ENCODE measurements around the gene MAP3K1. TPM values are rescaled to one million over a fixed set of nuclear protein-coding genes. Genes with fewer than 3 reads are reported as not detected.
"Not testable (repeated sequence)": the region's sequence is repeated elsewhere in the genome, so short reads cannot be mapped to it uniquely, and the experiment has no call there.

Gene MAP3K1
- total RNA-seq, 4 donors from 2014 or later = 4.2 to 6.8 (median 5.4) TPM

DNA sequence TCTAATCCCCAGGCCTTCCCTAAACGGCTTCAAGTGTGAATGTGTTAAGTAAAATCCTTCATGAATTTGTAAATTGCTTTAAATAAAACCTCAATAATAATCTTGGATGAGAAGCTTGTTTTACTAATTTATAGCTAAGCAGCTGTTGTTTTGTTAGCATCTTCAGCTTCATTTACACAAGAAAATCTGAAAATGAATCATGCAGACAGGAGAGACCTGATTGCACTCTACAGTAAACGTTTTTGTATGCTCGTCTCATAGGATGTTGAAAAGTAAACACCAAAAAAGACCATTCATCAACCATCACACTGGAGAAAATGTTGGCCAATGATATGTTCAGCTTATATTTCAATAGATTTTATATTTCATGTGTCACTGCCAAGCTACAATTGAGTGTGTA is 40.4 kb upstream of the MAP3K1 start:
- Histone ChIP-seq H3K9me3 (no peaks in the 10 kb centered on the region), H3K36me3 (no peaks in the 10 kb centered on the region), H3K4me1 (no peaks in the 10 kb centered on the region), H3K27ac (no peak overlapping the region), H3K27me3 (no peaks in the 10 kb centered on the region), H3K4me3 (no peak overlapping the region)
- ATAC-seq (no peak), DNase-seq (no peak)
- TF ChIP-seq POLR2A (IDR thresholded peaks at IDR 0.05) = no peak
- no peak for TF ChIP-seq CTCF (IDR thresholded peaks at IDR 0.05 in 4 of 5, conservative IDR thresholded peaks at IDR 0.05 in 1 of 5)
- in situ Hi-C loops (cut with MboI; ENCODE audit: low sequenced_read_pairs in 4 of 4) (no loop called here), intact Hi-C loops (cut with DNase I; ENCODE audit: low total_unique reads) (no loop called here)

- DNase-seq; ATAC-seq; intact Hi-C loops (cut with DNase I; ENCODE audit: low total_unique reads); H3K4me1 ChIP-seq; H3K27ac ChIP-seq; H3K9me3 ChIP-seq; H3K36me3 ChIP-seq; in situ Hi-C loops (cut with MboI; ENCODE audit: low sequenced_read_pairs in 4 of 4); H3K4me3 ChIP-seq; H3K27me3 ChIP-seq: not testable (repeated sequence)
Observed at GRCh38 chr5:56776212-56776846, 39.0 kb upstream of the MAP3K1 start.

DNA sequence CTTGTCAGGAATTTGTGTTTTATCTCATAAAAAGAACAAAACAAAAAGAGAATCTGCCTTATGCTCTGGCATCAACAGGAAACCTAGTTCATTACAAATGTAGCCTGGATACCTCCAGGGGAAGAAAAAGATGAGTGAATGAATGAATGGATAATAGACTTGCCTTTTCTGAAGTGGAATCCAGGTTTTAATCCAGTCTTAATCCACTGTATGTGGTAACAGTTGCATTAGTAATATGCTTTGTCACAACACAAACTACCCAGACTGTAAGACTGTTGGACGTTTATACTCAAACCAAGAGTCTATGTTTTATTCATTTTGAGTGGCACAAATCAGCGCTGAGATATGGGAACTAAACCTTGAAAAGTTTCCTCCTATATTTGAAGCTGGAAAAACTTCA is 32.1 kb upstream of the MAP3K1 start:
- ATAC-seq (no peak), DNase-seq (no peak)
- intact Hi-C loops (cut with DNase I; ENCODE audit: low total_unique reads) = no loop called here
- H3K4me1 ChIP-seq = no peaks in the 10 kb centered on the region
- H3K27ac ChIP-seq = no peak overlapping the region
- H3K36me3 ChIP-seq = no peaks in the 10 kb centered on the region
- no peak overlapping the region for H3K4me3 ChIP-seq
- TF ChIP-seq POLR2A (IDR thresholded peaks at IDR 0.05) = no peak
- TF ChIP-seq CTCF (IDR thresholded peaks at IDR 0.05 in 4 of 5, conservative IDR thresholded peaks at IDR 0.05 in 1 of 5) = no peak
- H3K27me3 ChIP-seq = no peaks in the 10 kb centered on the region
- in situ Hi-C loops (cut with MboI; ENCODE audit: low sequenced_read_pairs in 4 of 4) = no loop called here
- H3K9me3 ChIP-seq = no peaks in the 10 kb centered on the region

GRCh38 chr5:56786346-56786745 is 29.0 kb upstream of the MAP3K1 start:
- Histone ChIP-seq H3K27me3 (no peaks in the 10 kb centered on the region), H3K36me3 (no peaks in the 10 kb centered on the region), H3K9me3 (no peaks in the 10 kb centered on the region), H3K4me3 (no peak overlapping the region), H3K27ac (no peak overlapping the region), H3K4me1 (no peaks in the 10 kb centered on the region)
- TF ChIP-seq CTCF (IDR thresholded peaks at IDR 0.05 in 4 of 5, conservative IDR thresholded peaks at IDR 0.05 in 1 of 5) = no peak
- TF ChIP-seq POLR2A (IDR thresholded peaks at IDR 0.05) = no peak
- intact Hi-C loops (cut with DNase I; ENCODE audit: low total_unique reads) = no loop called here
- no peak for ATAC-seq
- DNase-seq = no peak
- in situ Hi-C loops (cut with MboI; ENCODE audit: low sequenced_read_pairs in 4 of 4) = no loop called here

DNA sequence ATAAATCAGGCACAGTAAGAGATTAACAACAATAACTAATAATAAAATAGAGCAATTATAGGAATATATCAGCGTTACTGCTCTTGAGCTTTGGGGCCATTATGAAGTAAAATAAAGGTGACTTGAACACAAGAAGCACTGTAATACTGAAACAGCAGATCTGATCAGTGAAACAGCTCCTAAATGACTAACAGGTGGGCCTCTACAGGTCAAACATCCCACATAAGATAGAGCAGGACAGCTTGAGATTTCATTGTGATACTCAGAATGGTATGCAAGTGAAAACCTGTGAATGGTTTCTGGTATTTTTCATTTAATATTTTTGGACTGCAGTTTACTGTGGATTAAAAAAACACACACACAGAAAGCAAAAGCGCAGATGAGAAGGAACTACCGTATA is 24.0 kb upstream of the MAP3K1 start:
- DNase-seq (no peak), ATAC-seq (no peak)
- no peaks in the 10 kb centered on the region for H3K9me3 ChIP-seq
- TF ChIP-seq POLR2A (IDR thresholded peaks at IDR 0.05) (no peak), CTCF (IDR thresholded peaks at IDR 0.05 in 4 of 5, conservative IDR thresholded peaks at IDR 0.05 in 1 of 5) (no peak)
- in situ Hi-C loops (cut with MboI; ENCODE audit: low sequenced_read_pairs in 4 of 4) = no loop called here
- H3K4me1 ChIP-seq = no peaks in the 10 kb centered on the region
- no peaks in the 10 kb centered on the region for H3K36me3 ChIP-seq
- no peaks in the 10 kb centered on the region for H3K27me3 ChIP-seq
- intact Hi-C loops (cut with DNase I; ENCODE audit: low total_unique reads) = no loop called here
- H3K4me3 ChIP-seq = no peak overlapping the region
- no peak overlapping the region for H3K27ac ChIP-seq
